Right lobe of liver (tissue), 4 donors: ENCODE data around the gene TECPR1.

ENCODE experiments used
- CTCF ChIP-seq, 4 donors: fragments of 200-600 bp in 3 of 4; fragments of 450-650 bp in 1 of 4; IDR thresholded peaks; one replicate each; pipeline versions ENCODE4 v1.5.1 to v1.8.0; 2016 to 2022; ENCODE audit warnings: antibody characterized with exemption in 4 of 4, mild to moderate bottlenecking in 2 of 4
- POLR2A ChIP-seq: fragments of 450-650 bp; IDR thresholded peaks from one replicate; pipeline ENCODE4 v1.6.1; 2017; ENCODE audit warnings: antibody characterized with exemption, mild to moderate bottlenecking
- donor health status: DM: no; HTN: no; CAD: no.
- donor health status: DM: no; HTN: no; CAD: no.
- donor health status: DM: no; HTN: yes; CAD: no.

DNA sequence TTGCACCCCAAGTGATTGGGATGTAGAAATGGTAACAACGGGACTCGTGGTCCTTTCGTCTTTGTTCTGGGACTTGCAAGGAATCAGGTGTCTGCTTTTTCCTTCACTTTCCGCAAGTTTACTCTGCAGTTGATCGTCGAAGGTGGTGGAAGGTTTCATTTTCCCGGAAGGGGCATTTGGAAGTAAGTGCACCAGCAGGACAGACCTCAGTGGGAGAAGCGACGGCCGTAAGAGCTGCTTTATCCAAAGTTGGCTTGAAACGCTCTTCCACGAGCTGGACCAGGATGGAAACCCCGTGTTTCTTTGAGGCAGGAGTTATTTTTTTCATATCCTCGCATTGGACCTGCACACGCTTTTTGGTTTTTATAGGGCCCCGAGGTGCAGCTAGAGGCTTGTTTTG is 30.7 kb upstream of the TECPR1 start:
- no peak for TF ChIP-seq CTCF (IDR thresholded peaks at IDR 0.05)
- TF ChIP-seq POLR2A = no peak
